GM18499 (cell line): ENCODE data around the gene CYB5R3.

ENCODE experiments used
- ATAC-seq: cut with Tn5 transposase; IDR thresholded peaks from one replicate; pipeline ENCODE4 v1.9.1; 2021; ENCODE audit warnings: moderate number of reproducible peaks; ENCODE audit not compliant: insufficient read depth, unreplicated experiment

The CYB5R3 gene

DNA sequence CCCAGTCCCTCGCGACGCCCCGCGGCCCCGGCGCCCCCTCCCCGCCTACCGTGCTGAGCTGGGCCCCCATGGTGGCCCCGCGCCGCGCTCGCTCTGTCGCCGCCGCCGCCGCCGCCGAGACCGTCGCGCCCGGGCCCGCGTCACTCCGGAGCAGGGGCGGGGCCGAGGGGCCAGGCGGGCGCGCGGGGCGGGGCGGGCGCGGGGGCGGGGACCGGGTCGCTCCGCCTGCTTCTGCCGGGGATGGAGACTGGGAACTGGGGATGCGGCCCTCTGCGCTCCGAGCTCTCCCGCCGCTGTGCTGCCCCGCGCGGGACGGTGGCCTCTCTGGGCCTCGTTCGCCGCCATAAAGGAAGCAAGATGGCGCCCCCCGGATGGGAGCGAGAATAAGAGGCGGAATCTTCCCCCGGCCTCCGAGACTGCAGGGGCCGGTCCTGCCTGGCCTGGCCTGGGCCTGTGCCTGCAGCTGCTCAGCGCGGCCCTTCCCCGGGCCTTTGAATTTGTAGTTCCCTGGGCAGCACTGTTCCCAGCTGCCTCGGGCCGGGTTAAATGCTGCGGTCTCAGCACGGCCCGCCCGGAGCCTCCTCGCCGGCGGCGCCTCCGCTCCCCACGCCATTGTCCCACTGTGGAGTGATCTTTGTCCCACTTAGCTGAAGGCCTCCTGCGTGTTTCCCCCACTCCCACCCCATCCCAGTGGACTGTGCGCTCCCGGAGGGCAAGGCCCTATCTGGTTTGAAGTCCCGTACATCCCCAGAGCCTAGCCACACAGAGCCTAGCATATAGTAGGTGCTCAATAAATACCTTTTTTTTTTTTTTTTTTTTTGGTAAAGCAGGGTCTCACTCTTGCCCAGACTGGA is at the start of gene CYB5R3:
CYB5R3 (minus strand) TSS at position 147 of the 854 bp plus-strand sequence; CDS start at position 70, 77 bp downstream.
- ATAC-seq, result no peak

DNA sequence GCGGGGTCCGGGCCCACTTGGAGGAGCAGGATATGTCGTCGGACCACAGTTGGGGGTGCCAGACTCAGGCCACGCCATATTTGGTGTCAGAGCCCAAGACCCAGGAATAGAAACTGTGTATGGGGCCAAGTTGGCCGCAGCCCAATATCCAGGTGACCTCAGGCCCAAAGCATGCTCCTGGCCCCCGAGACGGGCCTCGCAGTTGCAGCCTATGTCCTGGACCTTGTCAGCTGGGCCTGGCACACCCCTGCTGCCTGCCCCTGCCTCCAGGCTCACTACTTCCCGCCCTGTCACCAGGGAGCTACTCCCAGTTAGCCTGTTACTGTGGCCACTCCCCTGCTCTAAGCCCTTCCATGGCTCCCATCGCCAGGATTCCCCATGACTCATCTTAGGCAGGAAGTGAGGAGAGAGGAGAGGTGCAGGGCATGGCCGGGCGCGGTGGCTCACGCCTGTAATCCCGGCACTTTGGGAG is 48.4 kb upstream of the CYB5R3 start:
- no peak for ATAC-seq

DNA sequence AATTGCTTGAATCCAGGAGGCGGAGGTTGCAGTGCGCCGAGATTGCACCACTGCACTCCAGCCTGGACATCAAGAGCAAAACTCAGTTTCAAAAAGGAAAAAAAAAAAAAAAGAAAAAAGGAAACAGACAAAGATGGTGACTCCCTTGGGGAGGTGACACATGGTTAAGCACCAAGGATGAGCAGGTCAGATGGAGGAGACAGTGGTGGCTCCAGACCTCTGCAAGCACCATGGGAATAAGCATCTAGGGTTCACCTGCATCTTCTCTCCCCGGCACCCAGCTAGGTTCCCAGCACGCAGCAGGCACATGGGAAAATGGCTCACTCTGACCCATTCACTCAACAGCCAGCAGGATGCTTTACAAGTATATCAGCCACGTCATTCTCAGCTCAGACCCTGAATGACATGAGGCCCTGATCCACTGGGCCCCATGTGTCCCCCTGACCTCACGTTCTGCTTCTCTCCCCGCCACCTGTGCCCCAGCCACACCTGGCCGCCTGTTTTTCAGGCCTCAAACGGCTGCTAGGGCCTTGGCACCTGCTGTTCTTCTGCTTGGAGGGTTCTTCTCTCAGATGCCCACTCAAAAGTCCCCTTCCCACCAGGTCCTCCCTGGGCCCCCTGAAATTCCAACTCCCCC is 47.3 kb upstream of the CYB5R3 start:
- no peak for ATAC-seq

DNA sequence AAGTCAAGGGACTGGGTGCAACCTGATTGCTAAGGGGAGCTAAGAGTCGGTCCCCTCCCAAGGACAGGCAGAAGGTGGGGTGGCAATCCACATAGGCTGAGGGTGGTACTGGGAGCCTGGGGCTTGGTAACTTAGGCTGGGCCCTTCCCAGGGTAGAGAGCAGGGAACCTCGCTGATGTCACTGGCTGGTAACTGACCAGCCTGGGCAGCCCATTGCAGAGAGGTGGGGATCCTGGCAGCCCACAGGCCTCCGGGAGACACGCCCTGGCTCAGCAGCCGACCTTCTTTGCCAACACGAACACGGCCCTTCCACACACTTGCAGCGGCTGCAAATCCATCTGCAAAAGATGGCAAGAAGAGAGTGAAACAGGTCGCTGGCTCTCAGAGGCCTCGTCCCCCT is 46.1 kb upstream of the CYB5R3 start:
- ATAC-seq, result no peak

GRCh38 chr22:42693763-42694683 is 44.8 kb upstream of the CYB5R3 start:
- ATAC-seq, result no peak

DNA sequence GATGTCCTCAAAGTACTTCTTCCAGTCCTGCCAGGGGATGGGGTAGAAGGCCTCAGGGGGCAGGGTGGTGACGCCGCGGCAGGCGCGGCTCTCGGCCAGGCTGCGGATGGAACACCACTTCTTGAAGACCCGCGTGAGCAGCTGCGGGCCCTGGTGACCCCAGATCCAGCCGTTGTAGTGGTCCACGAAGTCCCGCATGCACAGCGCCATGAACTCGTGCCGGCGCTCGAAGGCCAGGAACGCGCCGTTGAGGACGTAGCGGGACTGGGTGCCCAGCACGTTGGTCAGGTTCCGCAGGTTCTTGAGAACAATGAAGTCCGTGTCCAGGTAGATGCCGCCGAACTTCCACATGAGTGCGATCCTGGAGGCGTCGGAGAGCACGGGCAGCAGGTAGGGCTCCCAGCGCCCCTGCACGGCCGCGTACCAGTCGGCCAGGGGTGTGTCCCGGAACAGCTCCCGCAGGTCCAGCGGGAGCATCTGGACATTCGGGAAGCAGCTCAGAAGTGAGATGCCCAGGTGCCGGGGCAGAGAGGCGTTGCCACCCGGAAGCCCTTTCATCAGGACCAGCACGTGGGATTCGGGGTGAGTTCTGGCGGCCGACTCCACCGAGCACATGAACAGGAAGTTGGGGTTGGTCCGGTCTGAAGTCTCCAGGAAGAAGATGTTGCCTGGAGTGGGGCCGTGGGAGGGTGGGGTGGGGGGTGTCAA is 44.0 kb upstream of the CYB5R3 start:
- ATAC-seq, result no peak

DNA sequence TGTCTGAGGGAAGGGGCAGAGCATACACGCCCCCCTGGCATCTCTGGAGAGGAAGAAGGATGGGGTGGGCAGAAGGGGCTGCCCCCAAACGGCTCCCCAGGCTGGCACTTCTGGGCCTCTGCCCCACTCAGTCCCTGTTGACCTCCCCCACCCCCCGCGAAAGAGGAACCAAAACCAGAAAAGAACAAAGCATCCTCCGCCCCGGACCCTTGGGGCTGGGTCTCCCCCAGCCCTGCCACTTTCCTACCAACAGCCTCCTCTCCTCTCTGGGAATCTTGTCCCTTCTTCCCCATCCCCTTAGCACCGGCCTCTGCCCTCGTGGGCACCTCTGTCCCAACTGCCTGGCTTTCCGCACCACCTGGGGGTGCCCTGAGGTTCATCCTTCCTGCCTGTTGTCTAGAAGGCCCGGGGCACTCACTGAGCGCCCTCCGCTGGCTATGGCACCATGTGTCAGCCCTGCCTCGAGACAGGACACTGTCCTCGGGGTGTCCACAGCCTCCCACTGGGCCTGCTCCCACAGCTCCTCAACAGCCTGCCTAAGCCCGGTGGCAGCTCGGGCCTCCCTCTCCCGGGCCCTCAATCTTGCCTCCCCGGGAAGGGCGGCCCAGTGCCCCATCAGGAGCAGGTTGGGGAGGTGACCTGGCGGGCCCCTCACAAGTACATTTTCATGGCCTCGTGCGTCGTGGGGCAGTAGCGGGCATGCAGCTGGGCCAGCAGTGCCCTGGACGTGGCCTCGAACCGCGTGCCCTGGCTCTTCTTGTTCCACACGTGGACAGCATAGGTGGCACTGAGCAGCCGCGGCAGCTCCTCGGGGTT is 43.3 kb upstream of the CYB5R3 start:
- ATAC-seq, result no peak

- ATAC-seq, result no peak
Observed at GRCh38 chr22:42691440-42691839, 42.2 kb upstream of the CYB5R3 start.

DNA sequence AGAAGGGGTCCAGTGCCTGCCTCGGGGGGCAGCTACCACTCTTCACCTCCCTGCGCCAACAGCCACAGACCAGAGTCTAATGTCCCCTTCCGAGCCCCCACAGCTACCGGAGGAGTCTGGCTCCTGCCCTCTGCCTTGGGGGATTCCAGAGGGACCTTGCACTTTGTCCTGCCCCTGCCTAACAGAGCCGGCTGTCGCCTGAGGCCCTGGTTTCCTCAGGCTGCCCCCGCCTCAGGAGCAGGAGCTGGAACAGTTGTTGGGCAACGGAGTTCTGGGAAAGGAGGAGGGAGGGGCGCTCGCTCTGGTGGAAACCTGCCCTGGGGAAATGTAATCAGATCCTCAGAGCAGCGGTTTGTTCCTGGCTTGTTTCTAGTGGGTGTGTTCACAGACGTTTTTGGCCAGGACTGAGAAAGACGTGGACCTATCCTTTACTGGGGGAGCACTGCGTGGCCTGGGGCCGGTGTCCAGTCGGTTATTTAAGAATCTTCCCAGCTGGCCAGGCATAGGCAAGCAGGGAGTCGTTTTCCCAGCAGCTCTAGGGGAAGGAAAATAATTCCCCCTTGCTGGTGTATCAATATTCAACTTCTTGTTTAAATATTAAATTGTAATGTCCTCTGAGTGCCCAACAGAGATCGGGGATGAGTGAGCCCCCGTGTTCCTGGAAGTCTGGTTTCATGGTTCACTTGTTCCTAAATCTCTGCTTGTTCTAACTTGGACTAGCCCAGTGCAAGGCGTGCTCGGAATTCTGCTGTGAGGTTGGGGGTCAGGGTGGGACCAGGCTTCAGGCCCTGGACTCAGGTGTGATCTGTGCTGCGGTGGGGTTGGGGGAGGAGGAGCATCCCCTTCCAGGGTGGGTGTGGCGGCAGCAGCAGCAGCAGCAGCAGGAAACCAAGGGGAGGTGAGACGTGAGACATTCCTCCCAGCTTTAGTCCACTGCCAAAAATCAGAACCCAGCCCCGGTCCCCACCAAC is 39.3 kb upstream of the CYB5R3 start:
- ATAC-seq, result no peak

DNA sequence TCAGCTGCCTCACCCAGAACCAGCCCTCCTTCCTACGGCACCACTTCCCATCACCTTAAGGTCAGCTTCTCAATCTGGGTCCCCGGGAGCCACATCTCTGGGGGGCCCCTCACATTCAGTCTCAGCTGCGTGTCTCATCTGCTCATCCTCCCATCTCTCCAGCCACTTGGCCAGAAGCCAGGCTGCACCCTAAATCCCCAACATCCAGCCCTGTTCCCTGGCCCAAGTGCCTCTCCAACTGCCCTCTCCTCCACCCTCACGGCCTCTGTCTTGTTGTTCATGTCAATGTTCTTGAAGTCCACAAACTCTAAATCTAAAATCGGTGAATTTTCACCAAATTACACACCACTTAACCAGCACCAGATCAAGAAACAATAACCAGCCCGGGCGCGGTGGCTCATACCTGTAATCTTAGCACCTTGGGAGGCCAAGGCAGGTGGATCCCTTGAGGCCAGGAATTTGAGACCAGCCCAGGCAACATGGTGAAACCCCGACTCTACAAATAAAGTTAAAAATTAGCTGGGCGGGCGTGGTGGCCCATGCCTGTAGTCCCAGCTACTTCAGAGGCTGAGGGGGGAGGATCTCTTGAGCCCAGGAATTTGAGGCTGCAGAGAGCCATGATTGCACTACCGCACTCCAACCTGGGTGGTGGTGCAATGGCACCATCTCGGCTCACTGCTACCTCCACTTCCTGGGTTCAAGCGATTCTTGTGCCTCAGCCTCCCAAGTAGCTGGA is 37.7 kb upstream of the CYB5R3 start:
- no peak for ATAC-seq

- no peak for ATAC-seq
Observed at GRCh38 chr22:42685941-42686653, 36.9 kb upstream of the CYB5R3 start.

DNA sequence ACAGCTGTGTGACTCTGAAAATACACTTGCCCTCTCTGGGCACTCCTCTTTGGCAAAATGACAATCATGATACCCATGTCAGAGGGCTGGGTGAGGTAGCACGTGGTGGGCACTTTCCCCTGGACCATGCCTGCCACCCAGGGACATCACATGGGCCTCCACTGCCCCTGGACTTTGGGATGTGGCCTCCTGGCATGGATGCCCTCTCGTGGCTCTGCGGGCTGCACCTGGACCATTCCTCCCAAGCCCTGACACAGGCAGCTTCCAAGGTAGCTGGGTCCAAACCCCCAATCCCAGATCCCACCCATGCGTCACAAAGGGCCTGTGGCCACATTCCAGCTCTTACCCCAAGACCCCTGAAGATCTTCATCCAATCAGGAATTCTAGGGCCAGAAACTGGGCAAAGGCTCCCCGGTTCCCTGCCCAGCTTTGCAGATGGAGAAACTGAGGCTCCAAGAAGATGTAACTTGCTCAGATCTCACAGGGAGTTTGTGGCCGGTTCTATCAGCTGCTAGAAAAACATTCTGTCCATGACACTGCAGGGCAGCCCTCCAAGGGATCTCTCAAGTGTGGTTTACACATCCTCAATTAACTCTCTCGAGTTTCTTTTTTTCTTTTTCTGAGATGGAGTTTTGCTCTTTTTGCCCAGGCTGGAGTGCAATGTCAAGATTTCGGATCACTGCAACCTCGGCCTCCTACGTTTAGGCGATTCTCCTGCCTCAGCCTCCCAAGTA is 35.4 kb upstream of the CYB5R3 start:
- no peak for ATAC-seq

GRCh38 chr22:42683578-42684283 is 34.5 kb upstream of the CYB5R3 start:
- no peak for ATAC-seq

GRCh38 chr22:42682113-42682851 is 33.1 kb upstream of the CYB5R3 start:
- ATAC-seq, result no peak

DNA sequence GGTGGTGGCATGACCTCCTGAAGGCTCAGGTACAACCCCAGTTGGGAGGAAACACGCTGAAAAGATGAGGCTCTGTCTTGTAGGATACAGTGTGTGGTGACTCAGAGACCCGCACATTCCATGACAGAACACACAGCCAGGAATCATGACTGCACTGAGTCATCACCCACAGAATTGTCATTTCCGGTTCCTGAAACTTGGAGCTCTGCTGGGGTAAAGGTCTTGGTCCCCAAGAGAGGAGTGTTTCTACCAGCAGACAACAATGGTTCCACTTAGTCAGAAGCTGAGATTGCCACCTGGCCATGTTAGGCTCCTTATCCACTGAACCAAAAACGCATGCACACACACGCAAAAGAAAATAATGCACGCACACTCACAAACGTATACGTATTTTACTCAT is 31.5 kb upstream of the CYB5R3 start:
- ATAC-seq, result no peak
